Testis (tissue), 2 donors: ENCODE results near the gene HYDIN.

Source experiments
- POLR2A ChIP-seq: fragments of 450-650 bp; IDR thresholded peaks from one replicate; pipeline ENCODE4 v1.6.1; 2017; ENCODE audit warnings: antibody characterized with exemption, mild to moderate bottlenecking, moderate library complexity
- TF ChIP-seq, protein P1 (sequence below), 3 experiments: fragments of 450-650 bp in 2 of 3; fragments of 200-600 bp in 1 of 3; sonication (generic) in 1 of 3; IDR thresholded peaks; one replicate each; pipeline ENCODE4 v1.5.1; 2016 to 2019; ENCODE audit warnings: antibody characterized with exemption in 3 of 3, mild to moderate bottlenecking in 2 of 3, moderate library complexity in 1 of 3

DNA sequence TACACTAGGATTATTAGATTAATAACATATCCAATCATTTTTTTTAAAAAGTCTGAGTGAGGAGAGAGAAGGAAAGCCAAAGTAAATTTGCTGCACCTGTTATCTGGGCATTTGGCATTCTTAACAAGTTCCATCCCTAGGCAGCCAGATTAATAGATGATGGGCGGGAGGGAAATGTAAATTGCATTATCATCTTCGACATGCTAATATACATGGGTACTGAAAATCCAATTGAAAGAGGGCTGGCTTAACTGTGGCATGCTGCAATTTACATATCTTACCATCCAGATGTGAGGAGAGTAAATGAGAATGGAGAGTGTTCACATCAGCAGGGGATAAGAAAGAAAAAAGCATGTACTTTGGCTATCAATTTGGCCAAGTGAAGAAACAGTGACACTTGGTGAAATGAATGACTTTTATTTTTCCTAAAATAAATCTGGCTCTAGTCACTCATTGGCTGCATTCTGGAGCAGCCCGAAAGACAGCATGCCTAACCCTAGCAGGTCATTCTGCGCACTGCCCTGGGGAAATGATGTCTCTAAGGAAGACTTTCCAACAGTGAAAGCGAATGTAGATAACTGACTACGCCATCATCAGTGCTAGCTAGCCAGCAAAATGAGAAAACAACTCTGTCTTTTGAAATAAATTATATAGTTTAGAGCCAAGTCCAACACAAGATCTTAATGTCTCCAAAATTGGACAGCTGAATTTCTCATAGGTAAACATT is 57.9 kb downstream of the HYDIN start:
- TF ChIP-seq, protein P1, sequence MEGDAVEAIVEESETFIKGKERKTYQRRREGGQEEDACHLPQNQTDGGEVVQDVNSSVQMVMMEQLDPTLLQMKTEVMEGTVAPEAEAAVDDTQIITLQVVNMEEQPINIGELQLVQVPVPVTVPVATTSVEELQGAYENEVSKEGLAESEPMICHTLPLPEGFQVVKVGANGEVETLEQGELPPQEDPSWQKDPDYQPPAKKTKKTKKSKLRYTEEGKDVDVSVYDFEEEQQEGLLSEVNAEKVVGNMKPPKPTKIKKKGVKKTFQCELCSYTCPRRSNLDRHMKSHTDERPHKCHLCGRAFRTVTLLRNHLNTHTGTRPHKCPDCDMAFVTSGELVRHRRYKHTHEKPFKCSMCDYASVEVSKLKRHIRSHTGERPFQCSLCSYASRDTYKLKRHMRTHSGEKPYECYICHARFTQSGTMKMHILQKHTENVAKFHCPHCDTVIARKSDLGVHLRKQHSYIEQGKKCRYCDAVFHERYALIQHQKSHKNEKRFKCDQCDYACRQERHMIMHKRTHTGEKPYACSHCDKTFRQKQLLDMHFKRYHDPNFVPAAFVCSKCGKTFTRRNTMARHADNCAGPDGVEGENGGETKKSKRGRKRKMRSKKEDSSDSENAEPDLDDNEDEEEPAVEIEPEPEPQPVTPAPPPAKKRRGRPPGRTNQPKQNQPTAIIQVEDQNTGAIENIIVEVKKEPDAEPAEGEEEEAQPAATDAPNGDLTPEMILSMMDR (IDR thresholded peaks at IDR 0.05), result no peak
- TF ChIP-seq POLR2A, result no peak
